Neural progenitor cell (in vitro differentiated cells): Measurements from ENCODE around the gene SPRED2. TPM values are rescaled to one million over a fixed set of nuclear protein-coding genes. Genes with fewer than 3 reads are reported as not detected.

ENCODE experiments used
- DNase-seq: peaks from one replicate; pipeline ENCODE4 v3.0.0-alpha.2; 2016; ENCODE audit warnings: low spot score
- H2AFZ ChIP-seq: fragments of 200-600 bp; sonication (generic); replicated peaks from 2 replicates; pipeline ENCODE4 v1.6.1; 2016; ENCODE audit warnings: antibody characterized with exemption
- H3F3A ChIP-seq: fragments of 200-600 bp; sonication (generic); 2 replicates; pipeline ENCODE4 v1.6.1; 2016; ENCODE audit warnings: antibody characterized with exemption, low read depth
- H3K27ac ChIP-seq: fragments of 200-600 bp; sonication (generic); 2 replicates; pipeline ENCODE4 v1.5.1; 2016; ENCODE audit warnings: mild to moderate bottlenecking
- H3K27me3 ChIP-seq: fragments of 200-600 bp; sonication (generic); 2 replicates; pipeline ENCODE4 v1.6.1; 2016; ENCODE audit warnings: mild to moderate bottlenecking, moderate library complexity
- H3K36me3 ChIP-seq: fragments of 200-600 bp; sonication (generic); 2 replicates; pipeline ENCODE4 v1.5.1; 2016
- H3K4me1 ChIP-seq: fragments of 200-600 bp; sonication (generic); 2 replicates; pipeline ENCODE4 v1.6.1; 2016; ENCODE audit warnings: mixed run types
- H3K4me2 ChIP-seq: fragments of 200-600 bp; sonication (generic); 2 replicates; pipeline ENCODE4 v1.6.1; 2016
- H3K4me3 ChIP-seq: fragments of 200-600 bp; sonication (generic); 2 replicates; pipeline ENCODE4 v1.5.1; 2016
- H3K79me2 ChIP-seq: fragments of 200-600 bp; sonication (generic); 2 replicates; pipeline ENCODE4 v1.6.1; 2016; ENCODE audit warnings: low read depth
- H3K9ac ChIP-seq: fragments of 200-600 bp; sonication (generic); 2 replicates; pipeline ENCODE4 v1.6.1; 2016
- H3K9me3 ChIP-seq: fragments of 200-600 bp; sonication (generic); 2 replicates; pipeline ENCODE4 v1.5.1; 2016; ENCODE audit warnings: low read depth
- H4K20me1 ChIP-seq: fragments of 200-600 bp; sonication (generic); 2 replicates; pipeline ENCODE4 v1.6.1; 2016; ENCODE audit warnings: low read depth
- H3K27ac Mint-ChIP-seq: 3 replicates; pipeline ENCODE4 v1.8.0; 2021; ENCODE audit warnings: mixed read lengths
- H3K27me3 Mint-ChIP-seq: 2 replicates; pipeline ENCODE4 v1.8.0; 2022; ENCODE audit warnings: low read depth, mild to moderate bottlenecking, inconsistent platforms, moderate library complexity, mixed read lengths; ENCODE audit not compliant: insufficient read depth
- H3K36me3 Mint-ChIP-seq: 3 replicates; pipeline ENCODE4 v1.8.0; 2021; ENCODE audit warnings: mixed read lengths
- H3K4me1 Mint-ChIP-seq: 3 replicates; pipeline ENCODE4 v1.8.0; 2021; ENCODE audit warnings: mixed read lengths
- H3K4me3 Mint-ChIP-seq: 3 replicates; pipeline ENCODE4 v1.8.0; 2021; ENCODE audit warnings: mild to moderate bottlenecking, moderate library complexity, mixed read lengths
- H3K9me3 Mint-ChIP-seq: 3 replicates; pipeline ENCODE4 v1.8.0; 2020; ENCODE audit warnings: mixed read lengths
- CTCF ChIP-seq: fragments of 200-600 bp; sonication (generic); IDR thresholded peaks from 2 replicates; pipeline ENCODE4 v1.5.1; 2017; ENCODE audit warnings: antibody characterized with exemption, mild to moderate bottlenecking
- EZH2 ChIP-seq: fragments of 200-600 bp; sonication (generic); IDR thresholded peaks from 2 replicates; pipeline ENCODE4 v1.6.1; 2017; ENCODE audit warnings: antibody characterized with exemption, mild to moderate bottlenecking, moderate library complexity
- EZH2phosphoT487 ChIP-seq: fragments of 200-600 bp; sonication (generic); IDR thresholded peaks from 2 replicates; pipeline ENCODE4 v1.6.1; 2017; ENCODE audit warnings: antibody characterized with exemption
- total RNA-seq: library from RNA; depleted of rRNA; stranded (reverse); fragments of >200 nt; gene quantifications from 2 replicates; pipeline ENCODE4 v1.2.3, GENCODE V29; 2015; ENCODE audit warnings: low replicate concordance

Gene SPRED2
- total RNA-seq, 1 donor from 2014 or later: 11.6 TPM

GRCh38 chr2:65395621-65396347 lies 36.6 kb downstream of the SPRED2 start:
- H3K4me2 ChIP-seq: no peak overlapping the region
- peaks cover 43% of the 10 kb centered on the region for H4K20me1 ChIP-seq

GRCh38 chr2:65393743-65394422 lies 38.5 kb downstream of the SPRED2 start:
- peaks cover 42% of the 10 kb centered on the region for H3K4me1 Mint-ChIP-seq
- no peaks in the 10 kb centered on the region for H3K27me3 Mint-ChIP-seq
- H3K4me2 ChIP-seq: no peak overlapping the region
- H4K20me1 ChIP-seq: peaks cover 58% of the 10 kb centered on the region
- no peak overlapping the region for H3K9ac ChIP-seq
- TF ChIP-seq EZH2 (no peak), CTCF (no peak), EZH2phosphoT487 (no peak)
- no peaks in the 10 kb centered on the region for H3F3A ChIP-seq
- H3K27me3 ChIP-seq: no peaks in the 10 kb centered on the region
- peaks cover 25% of the 10 kb centered on the region for H3K79me2 ChIP-seq
- H3K9me3 ChIP-seq: no peaks in the 10 kb centered on the region
- peaks cover 13% of the 10 kb centered on the region for H3K9me3 Mint-ChIP-seq
- no peak overlapping the region for H3K27ac ChIP-seq
- no peak overlapping the region for H3K4me3 Mint-ChIP-seq
- H3K27ac Mint-ChIP-seq: no peak overlapping the region
- peaks cover 18% of the 10 kb centered on the region for H3K4me1 ChIP-seq
- peaks cover 12% of the 10 kb centered on the region for H3K36me3 Mint-ChIP-seq
- H2AFZ ChIP-seq: no peak overlapping the region
- H3K36me3 ChIP-seq: no peaks in the 10 kb centered on the region
- no peak overlapping the region for H3K4me3 ChIP-seq
- DNase-seq: no peak

More at GRCh38 chr2:65395621-65396347, 36.6 kb downstream of the SPRED2 start:
- H3K4me1 Mint-ChIP-seq: peaks cover 27% of the 10 kb centered on the region
- Histone ChIP-seq H3F3A (no peaks in the 10 kb centered on the region), H3K27me3 (no peaks in the 10 kb centered on the region), H3K4me1 (peaks cover 8% of the 10 kb centered on the region), H2AFZ (no peak overlapping the region), H3K4me3 (no peak overlapping the region), H3K79me2 (peaks cover 19% of the 10 kb centered on the region), H3K9me3 (no peaks in the 10 kb centered on the region), H3K27ac (no peak overlapping the region), H3K9ac (no peak overlapping the region), H3K36me3 (no peaks in the 10 kb centered on the region)
- no peak overlapping the region for H3K4me3 Mint-ChIP-seq
- H3K36me3 Mint-ChIP-seq: peaks cover 17% of the 10 kb centered on the region
- no peak overlapping the region for H3K27ac Mint-ChIP-seq
- peaks cover 23% of the 10 kb centered on the region for H3K9me3 Mint-ChIP-seq
- DNase-seq: no peak
- TF ChIP-seq EZH2 (no peak), EZH2phosphoT487 (no peak), CTCF (no peak)
- no peaks in the 10 kb centered on the region for H3K27me3 Mint-ChIP-seq

- no peak overlapping the region for H3K4me2 ChIP-seq
- Mint-ChIP-seq H3K4me1 (peaks cover 51% of the 10 kb centered on the region), H3K4me3 (no peak overlapping the region), H3K9me3 (peaks cover 5% of the 10 kb centered on the region), H3K27ac (no peak overlapping the region), H3K27me3 (no peaks in the 10 kb centered on the region), H3K36me3 (peaks cover 4% of the 10 kb centered on the region)
- H4K20me1 ChIP-seq: peaks cover 65% of the 10 kb centered on the region
- DNase-seq: no peak
- no peak overlapping the region for H3K9ac ChIP-seq
- no peaks in the 10 kb centered on the region for H3K36me3 ChIP-seq
- H2AFZ ChIP-seq: no peak overlapping the region
- no peaks in the 10 kb centered on the region for H3K9me3 ChIP-seq
- TF ChIP-seq EZH2 (no peak), EZH2phosphoT487 (no peak), CTCF (no peak)
- H3K4me3 ChIP-seq: no peak overlapping the region
- H3K79me2 ChIP-seq: peaks cover 17% of the 10 kb centered on the region
- H3K27ac ChIP-seq: no peak overlapping the region
- H3F3A ChIP-seq: no peaks in the 10 kb centered on the region
- no peaks in the 10 kb centered on the region for H3K27me3 ChIP-seq
- H3K4me1 ChIP-seq: peaks cover 22% of the 10 kb centered on the region
Observed at GRCh38 chr2:65393046-65393445, 39.4 kb downstream of the SPRED2 start.
